ENCODE data around the gene NFATC2IP.

- TF ChIP-seq POLR2A (IDR thresholded peaks at IDR 0.05) = no peak
- TF ChIP-seq, protein P1, sequence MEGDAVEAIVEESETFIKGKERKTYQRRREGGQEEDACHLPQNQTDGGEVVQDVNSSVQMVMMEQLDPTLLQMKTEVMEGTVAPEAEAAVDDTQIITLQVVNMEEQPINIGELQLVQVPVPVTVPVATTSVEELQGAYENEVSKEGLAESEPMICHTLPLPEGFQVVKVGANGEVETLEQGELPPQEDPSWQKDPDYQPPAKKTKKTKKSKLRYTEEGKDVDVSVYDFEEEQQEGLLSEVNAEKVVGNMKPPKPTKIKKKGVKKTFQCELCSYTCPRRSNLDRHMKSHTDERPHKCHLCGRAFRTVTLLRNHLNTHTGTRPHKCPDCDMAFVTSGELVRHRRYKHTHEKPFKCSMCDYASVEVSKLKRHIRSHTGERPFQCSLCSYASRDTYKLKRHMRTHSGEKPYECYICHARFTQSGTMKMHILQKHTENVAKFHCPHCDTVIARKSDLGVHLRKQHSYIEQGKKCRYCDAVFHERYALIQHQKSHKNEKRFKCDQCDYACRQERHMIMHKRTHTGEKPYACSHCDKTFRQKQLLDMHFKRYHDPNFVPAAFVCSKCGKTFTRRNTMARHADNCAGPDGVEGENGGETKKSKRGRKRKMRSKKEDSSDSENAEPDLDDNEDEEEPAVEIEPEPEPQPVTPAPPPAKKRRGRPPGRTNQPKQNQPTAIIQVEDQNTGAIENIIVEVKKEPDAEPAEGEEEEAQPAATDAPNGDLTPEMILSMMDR (IDR thresholded peaks at IDR 0.05) = no peak
Observed at GRCh38 chr16:29012913-29013553, 62.3 kb downstream of the NFATC2IP start.

Measured in tibial nerve (tissue), 3 donors.